HG03060 (cell line): Measurements from ENCODE around the gene SLIRP.
"Not testable (repeated sequence)": the region's sequence is repeated elsewhere in the genome, so short reads cannot be mapped to it uniquely, and the experiment has no call there.

ENCODE experiments used
- ATAC-seq: cut with Tn5 transposase; IDR thresholded peaks from one replicate; pipeline ENCODE4 v1.9.1; 2021; ENCODE audit warnings: low read depth, moderate number of reproducible peaks; ENCODE audit not compliant: unreplicated experiment

SLIRP gene

GRCh38 chr14:77707724-77708408, at the start of gene SLIRP, which contains the start of gene ALKBH1:
SLIRP (plus strand) TSS chr14:77708103; CDS start chr14:77708112, 9 bp downstream.
ALKBH1 (minus strand) TSS chr14:77708023; CDS start chr14:77708004, 19 bp downstream.
- ATAC-seq, result peak; percentile 91

- ATAC-seq, result no peak
Observed at GRCh38 chr14:77659831-77660230, 48.1 kb upstream of the SLIRP start.

- ATAC-seq, result no peak
Observed at GRCh38 chr14:77660754-77661153, 47.1 kb upstream of the SLIRP start.

GRCh38 chr14:77661562-77661961, 46.3 kb upstream of the SLIRP start:
- not testable (repeated sequence) for ATAC-seq

DNA sequence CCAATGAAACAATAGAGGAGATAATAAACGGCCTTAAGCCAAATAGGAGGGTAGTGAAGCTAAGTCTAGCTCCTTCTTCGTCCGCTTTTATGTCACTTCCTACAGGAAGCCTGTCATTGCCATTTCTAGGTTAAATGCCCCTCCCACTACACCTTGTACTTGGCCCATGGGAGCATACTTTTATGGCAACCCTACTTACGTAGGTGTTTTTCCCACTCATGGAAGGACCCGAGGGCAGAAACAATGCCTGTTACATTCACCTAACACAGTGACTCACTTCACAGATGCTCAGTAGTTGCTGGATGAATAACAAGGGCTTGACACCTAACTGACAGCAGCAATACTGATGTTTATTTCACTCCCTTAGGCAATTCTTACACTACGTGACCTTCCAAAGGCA, 44.6 kb upstream of the SLIRP start:
- no peak for ATAC-seq

GRCh38 chr14:77667331-77667730, 40.6 kb upstream of the SLIRP start:
- no peak for ATAC-seq

DNA sequence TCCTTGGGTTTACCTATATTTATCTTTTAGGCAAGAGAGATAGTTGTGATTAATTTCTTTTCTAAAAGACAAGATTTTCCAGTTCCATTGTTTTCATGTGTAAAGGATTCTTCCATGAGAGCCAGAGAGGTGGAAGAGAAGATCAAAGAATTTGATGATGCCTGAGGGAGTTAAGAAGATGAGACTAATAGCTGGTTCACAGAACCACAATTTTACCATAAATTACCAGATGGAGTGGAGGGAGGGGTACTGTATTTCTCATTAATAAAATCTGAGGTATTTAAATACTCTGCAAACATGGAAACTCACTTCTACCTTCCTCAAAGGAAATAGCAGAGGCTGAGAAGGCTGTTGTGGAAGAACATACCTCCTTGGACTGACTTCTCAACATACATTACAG, 34.7 kb upstream of the SLIRP start:
- no peak for ATAC-seq

DNA sequence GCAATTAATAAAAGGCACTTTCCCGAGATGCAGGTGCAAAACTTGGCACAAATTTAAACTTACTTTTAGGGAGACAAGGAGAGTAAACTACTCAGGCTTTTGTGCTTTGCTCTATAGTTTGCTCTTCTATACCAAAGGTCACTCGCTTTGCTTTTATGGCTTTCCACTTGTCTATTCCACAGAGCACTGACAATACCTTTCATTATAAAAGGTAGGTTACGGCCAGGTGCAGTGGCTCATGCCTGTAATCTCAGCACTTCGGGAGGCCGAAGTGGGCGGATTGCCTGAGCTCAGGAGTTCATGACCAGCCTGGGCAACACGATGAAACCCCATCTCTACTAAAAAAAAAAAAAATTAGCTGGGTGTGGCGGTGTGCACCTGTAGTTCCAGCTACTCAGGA, 33.0 kb upstream of the SLIRP start:
- ATAC-seq, result no peak

GRCh38 chr14:77681196-77682157, 26.4 kb upstream of the SLIRP start:
- ATAC-seq, result no peak

GRCh38 chr14:77682158-77682553, 25.7 kb upstream of the SLIRP start:
- ATAC-seq, result no peak

- ATAC-seq, result no peak
Observed at GRCh38 chr14:77691259-77691658, 16.6 kb upstream of the SLIRP start.

DNA sequence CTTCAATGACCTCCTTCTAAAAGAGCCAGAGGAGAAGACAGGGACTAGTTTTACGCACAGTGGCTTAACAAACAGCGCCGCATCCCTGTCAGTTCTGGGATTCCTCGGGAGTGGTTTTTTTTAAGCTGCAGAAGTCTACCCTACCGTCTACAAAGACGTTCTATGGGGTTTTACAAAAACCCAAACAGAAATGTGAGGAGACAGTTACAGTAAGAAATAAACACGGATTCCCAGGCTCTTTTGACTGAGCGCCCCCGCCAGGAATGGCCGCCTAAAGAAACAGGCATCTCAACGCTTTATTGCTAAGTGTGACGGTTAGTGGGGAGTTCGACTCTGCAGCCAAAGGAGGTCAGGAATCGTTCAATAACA, 564 bp upstream of the SLIRP start:
- peak; percentile 6 for ATAC-seq

- no peak for ATAC-seq
Observed at GRCh38 chr14:77708749-77709148, 846 bp downstream of the SLIRP start.

- no peak for ATAC-seq
Observed at GRCh38 chr14:77709412-77709811, 1.5 kb downstream of the SLIRP start.

DNA sequence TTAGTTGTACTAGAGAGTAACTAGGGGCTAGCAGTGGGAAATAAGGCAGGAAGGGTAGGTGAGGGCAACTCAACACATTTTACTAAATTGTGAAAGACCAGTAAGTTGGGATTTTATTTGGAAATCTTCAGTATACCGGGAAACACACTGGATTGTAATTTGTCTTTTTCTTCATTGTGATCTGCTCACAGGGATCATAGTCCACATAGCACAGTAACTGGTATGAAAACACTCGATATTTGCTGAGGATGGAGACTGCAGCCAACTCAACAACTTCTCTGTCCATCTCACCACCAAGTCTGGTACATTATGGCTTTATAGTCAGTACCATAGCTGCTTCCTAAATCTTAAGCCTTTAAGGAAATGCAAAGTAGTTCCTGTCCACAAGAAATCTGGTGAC, 2.5 kb downstream of the SLIRP start:
- no peak for ATAC-seq

DNA sequence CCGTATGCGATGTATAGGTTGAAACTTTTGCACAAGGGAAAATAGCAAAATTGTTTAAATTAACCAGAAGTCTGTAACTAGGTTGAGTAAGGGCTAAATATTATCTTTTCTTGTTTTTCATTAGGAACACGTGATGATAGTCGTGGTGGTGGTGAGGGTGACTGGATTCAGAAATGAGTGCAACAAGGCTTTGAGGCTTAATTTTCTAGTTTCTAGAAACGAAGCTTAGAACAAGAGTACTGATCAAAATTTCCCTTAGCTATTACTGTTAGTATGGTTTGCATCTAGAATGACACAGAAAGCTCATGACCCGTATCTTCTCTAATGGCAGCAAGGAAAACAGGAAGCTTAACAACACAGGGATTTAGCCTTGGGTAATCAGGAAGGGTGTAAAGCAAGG, 7.0 kb downstream of the SLIRP start:
- ATAC-seq, result no peak

DNA sequence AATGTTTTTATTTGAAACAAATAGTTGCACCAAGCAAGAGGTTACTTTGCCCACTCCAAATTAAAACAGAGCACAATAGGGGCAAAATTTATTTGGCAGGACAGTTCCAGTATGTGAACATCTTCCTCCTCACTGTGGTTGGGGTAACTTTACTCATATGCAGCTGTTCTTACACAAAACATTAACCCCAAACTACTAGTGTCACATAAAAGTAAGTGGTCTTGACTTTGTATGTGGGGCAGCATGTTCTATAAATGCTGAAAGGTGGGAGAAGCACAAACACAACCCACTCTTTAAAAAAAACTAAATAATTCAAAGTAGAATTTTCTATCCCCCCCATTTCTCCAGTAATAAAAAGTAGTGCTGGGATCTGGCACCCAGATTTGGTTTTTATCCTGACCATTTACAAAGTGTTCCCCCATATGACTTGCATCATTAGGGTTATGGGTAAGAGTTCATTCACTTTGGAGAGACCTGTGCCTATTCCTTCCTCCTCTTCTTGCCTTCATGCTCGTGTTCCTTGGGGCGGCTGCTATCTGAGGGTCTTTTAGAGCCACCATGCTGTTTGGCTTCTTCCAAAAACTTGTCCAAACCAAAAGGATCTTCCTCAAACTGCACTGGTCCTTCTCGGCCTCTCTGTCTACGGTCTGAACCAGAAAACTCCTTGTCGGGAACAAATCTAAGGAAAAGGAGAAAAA, 9.9 kb downstream of the SLIRP start:
- ATAC-seq, result no peak

GRCh38 chr14:77721437-77721836, 13.5 kb downstream of the SLIRP start:
- no peak for ATAC-seq

- no peak for ATAC-seq
Observed at GRCh38 chr14:77722301-77722700, 14.4 kb downstream of the SLIRP start.

GRCh38 chr14:77730976-77731497, 23.1 kb downstream of the SLIRP start:
- ATAC-seq, result no peak
